SK-N-MC (cell line): Measurements from ENCODE around the gene SCFD2.

Experiments
- EZH2 ChIP-seq: fragments of 200-600 bp; sonication (generic); IDR thresholded peaks from one replicate; pipeline ENCODE4 v1.6.1; 2017; ENCODE audit warnings: antibody characterized with exemption
- FOXP2 ChIP-seq: optimal IDR thresholded peaks from 2 replicates; pipeline ENCODE3; 2011; ENCODE audit warnings: mild to moderate bottlenecking, moderate library complexity; ENCODE audit not compliant: insufficient read depth; ENCODE audit errors: extremely low read length, control extremely low read depth
- POLR2AphosphoS5 ChIP-seq: IDR thresholded peaks from 2 replicates; pipeline ENCODE4 v1.6.1; 2012; ENCODE audit warnings: mild to moderate bottlenecking, low read depth, low read length, borderline replicate concordance

- TF ChIP-seq POLR2AphosphoS5: no peak
- TF ChIP-seq EZH2: no peak
- no peak for TF ChIP-seq FOXP2
Observed at GRCh38 chr4:53169695-53170617, 195.9 kb downstream of the SCFD2 start.
